SU-DHL-6 (cell line): ENCODE measurements around the gene RHBDF2.

Experiments
- CTCF ChIP-seq: fragments of 200-600 bp; sonication (generic); IDR thresholded peaks from one replicate; pipeline ENCODE4 v1.5.1; 2017; ENCODE audit warnings: antibody characterized with exemption, mild to moderate bottlenecking, low read length, moderate library complexity; ENCODE audit not compliant: insufficient read depth, poor library complexity, severe bottlenecking
- EZH2phosphoT487 ChIP-seq: fragments of 200-600 bp; sonication (generic), shearing (Covaris generic); conservative IDR thresholded peaks from 2 replicates; pipeline ENCODE4 v1.6.1; 2018; ENCODE audit warnings: mild to moderate bottlenecking, antibody characterized with exemption, low read length, moderate library complexity, mixed read lengths

GRCh38 chr17:76462556-76463290 is 38.5 kb downstream of the RHBDF2 start:
- TF ChIP-seq CTCF (no peak), EZH2phosphoT487 (no peak)
